Rectal smooth muscle tissue (tissue), 1 donor: ENCODE measurements around the gene TCF4.

ENCODE experiments used
- H3K27ac ChIP-seq: one replicate; pipeline ENCODE4 v1.7.0; 2013; ENCODE audit warnings: low read depth, low read length, inconsistent platforms
- H3K27me3 ChIP-seq: one replicate; pipeline ENCODE4 v1.7.0; 2013; ENCODE audit warnings: low read length; ENCODE audit not compliant: control insufficient read depth, insufficient read depth
- H3K36me3 ChIP-seq: one replicate; pipeline ENCODE4 v1.7.0; 2013; ENCODE audit warnings: low read length; ENCODE audit not compliant: control insufficient read depth, insufficient read depth
- H3K4me1 ChIP-seq: one replicate; pipeline ENCODE4 v1.7.0; 2013; ENCODE audit warnings: low read length; ENCODE audit not compliant: control insufficient read depth, insufficient read depth
- H3K4me3 ChIP-seq: one replicate; pipeline ENCODE4 v1.7.0; 2013; ENCODE audit warnings: low read length
- H3K9ac ChIP-seq: one replicate; pipeline ENCODE4 v1.7.0; 2013; ENCODE audit warnings: low read length

Gene TCF4

DNA sequence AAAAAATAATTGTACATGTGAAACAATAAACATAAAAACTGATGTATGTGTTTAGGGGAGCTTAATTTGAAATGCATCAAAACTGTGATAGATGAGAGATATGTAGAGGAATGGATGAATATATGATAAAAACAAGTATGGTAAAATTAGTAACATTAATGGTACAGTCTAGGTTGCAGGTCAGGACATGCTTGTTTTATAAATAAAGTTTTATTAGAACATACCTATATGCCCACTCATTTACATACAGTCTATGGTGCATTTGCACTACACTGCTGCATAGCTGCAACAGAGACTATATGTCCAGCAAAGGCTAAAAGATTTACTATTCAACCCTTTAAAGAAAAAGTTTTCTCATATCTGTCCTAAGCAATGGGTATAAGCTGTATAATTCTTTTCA is 392.1 kb downstream of the TCF4 start:
- no peaks in the 10 kb centered on the region for H3K4me1 ChIP-seq
- H3K36me3 ChIP-seq = no peaks in the 10 kb centered on the region
- no peak overlapping the region for H3K27ac ChIP-seq
- H3K9ac ChIP-seq = no peak overlapping the region
- no peak overlapping the region for H3K4me3 ChIP-seq
- no peaks in the 10 kb centered on the region for H3K27me3 ChIP-seq

DNA sequence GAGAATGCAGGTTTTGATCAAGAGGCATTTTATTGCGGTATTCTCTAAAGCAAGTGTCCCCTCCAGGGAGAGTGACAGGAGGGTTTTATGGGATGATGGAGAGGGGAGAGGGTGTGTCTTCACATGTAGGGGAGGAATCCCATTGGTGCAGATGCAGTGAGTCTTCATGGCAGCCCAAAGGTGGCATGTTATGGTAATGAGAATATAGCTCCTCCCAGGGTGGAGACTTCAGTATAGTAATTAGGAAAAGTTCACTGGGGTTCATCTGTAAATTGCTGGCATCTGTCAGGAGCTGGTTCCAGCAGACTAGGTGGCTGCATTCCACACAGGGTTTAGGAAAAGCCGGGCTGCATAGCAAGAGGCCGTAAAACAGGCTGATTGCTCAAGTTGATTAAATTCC is 398.0 kb downstream of the TCF4 start:
- no peaks in the 10 kb centered on the region for H3K27me3 ChIP-seq
- no peak overlapping the region for H3K9ac ChIP-seq
- H3K27ac ChIP-seq = no peak overlapping the region
- H3K4me1 ChIP-seq = no peaks in the 10 kb centered on the region
- no peaks in the 10 kb centered on the region for H3K36me3 ChIP-seq
- no peak overlapping the region for H3K4me3 ChIP-seq

DNA sequence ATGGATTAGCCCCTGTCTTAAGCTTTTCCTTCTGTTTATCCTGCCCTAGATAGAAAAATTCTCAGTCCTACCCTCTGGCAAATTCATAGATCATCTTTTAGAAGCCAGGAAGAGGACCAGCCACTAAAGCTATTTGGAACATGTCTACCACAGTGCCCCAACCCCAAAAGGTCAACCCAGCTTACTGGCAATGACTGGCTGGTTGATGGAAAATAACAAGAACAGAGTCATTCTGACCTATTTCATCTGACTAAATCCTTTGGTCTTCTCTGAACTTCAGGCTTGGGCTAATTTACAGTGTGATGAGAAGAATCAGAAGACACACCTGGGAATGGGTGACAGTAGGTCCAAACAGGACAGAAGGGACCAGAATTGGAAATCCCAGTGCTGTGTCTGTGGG is 401.4 kb downstream of the TCF4 start:
- H3K9ac ChIP-seq = no peak overlapping the region
- H3K4me3 ChIP-seq = no peak overlapping the region
- H3K4me1 ChIP-seq = no peaks in the 10 kb centered on the region
- H3K27me3 ChIP-seq = no peaks in the 10 kb centered on the region
- H3K36me3 ChIP-seq = no peaks in the 10 kb centered on the region
- no peak overlapping the region for H3K27ac ChIP-seq

DNA sequence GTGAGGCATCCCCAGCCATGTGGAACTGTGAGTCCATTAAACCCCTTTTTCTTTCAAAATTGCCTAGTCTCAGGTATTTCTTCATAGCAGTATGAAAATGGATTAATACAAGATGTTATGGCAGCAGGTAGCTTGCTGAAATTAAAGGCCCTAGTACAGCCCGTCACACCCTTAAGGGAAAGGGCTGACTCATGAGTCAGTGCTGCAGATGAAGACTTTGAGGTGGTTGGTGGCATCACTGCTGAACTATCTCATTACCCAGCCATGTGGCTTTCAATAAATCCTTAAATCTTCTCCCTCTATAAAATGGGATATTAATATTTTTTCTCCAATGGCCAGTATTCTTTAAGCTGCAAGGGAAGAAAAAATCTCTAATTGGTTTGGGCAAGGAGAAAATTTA is 402.6 kb downstream of the TCF4 start:
- no peaks in the 10 kb centered on the region for H3K27me3 ChIP-seq
- H3K36me3 ChIP-seq = no peaks in the 10 kb centered on the region
- no peaks in the 10 kb centered on the region for H3K4me1 ChIP-seq
- no peak overlapping the region for H3K9ac ChIP-seq
- H3K4me3 ChIP-seq = no peak overlapping the region
- H3K27ac ChIP-seq = no peak overlapping the region

DNA sequence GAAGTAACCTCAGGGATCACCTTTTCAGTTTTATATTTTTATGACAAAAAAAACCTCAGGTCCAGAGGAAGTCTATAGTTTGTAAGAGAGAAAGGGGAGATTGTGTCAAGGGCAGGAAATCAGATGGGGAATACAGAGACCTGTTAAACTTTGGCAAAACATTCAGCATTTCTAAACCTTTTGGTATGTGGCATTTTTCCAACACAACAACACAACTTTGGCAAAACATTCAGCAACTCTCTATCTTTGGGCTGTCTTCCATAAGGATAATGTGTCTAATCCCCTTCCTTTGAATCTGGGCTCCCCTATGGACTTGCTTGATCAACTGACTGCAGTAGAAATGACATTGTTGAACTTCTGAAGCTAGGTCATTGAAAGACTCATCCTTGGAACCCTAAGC is 408.2 kb downstream of the TCF4 start:
- Histone ChIP-seq H3K27me3 (no peaks in the 10 kb centered on the region), H3K27ac (no peak overlapping the region), H3K4me3 (no peak overlapping the region), H3K36me3 (no peaks in the 10 kb centered on the region), H3K4me1 (no peaks in the 10 kb centered on the region), H3K9ac (no peak overlapping the region)

DNA sequence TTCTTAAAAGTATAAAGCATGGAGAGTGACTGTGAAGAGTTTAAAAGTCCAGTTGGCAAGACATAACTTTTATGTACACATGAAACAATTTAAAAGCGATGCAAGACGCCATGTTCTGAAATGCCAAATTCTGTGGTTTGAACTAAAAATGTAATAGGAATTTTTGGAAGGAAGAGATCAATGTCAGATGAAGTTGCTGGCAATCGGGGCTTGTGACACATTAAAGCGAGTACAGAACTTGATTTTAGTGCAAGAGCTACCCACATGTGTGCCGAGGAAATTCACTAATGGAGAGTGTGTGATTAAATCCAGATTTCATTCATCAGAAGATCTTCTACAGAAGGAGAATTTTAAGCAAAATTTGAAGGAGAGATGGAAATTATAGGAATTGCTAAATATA is 408.6 kb downstream of the TCF4 start:
- H3K27me3 ChIP-seq = no peaks in the 10 kb centered on the region
- H3K27ac ChIP-seq = no peak overlapping the region
- H3K9ac ChIP-seq = no peak overlapping the region
- H3K4me3 ChIP-seq = no peak overlapping the region
- no peaks in the 10 kb centered on the region for H3K36me3 ChIP-seq
- H3K4me1 ChIP-seq = no peaks in the 10 kb centered on the region

DNA sequence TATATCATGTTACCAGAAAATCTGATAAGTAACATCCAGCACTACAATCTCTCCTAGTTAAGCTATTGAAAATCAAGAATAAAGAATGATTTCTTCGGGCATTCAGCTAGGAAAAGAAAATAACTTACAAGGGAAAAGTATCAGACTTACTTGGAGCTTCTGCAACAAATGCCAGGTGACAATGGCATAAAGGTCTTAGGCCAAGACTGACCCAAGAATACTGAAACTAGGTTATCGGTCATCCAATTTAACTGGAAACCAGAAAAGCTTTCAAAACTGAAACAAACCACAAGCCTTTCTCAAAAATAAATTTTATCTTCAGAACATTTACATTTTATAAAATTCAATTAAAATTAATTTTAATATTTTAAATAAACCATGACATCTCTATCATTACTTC is 414.7 kb downstream of the TCF4 start:
- Histone ChIP-seq H3K36me3 (no peaks in the 10 kb centered on the region), H3K4me1 (no peaks in the 10 kb centered on the region), H3K4me3 (no peak overlapping the region), H3K9ac (no peak overlapping the region), H3K27ac (no peak overlapping the region), H3K27me3 (no peaks in the 10 kb centered on the region)
